Breast epithelium (tissue), 3 donors: ENCODE measurements around the gene NR1H2.

Experiments used
- CTCF ChIP-seq, 3 donors: fragments of 450-650 bp; IDR thresholded peaks; one replicate each; pipeline ENCODE4 v1.5.1; 2016 to 2017; ENCODE audit warnings: antibody characterized with exemption in 3 of 3, mild to moderate bottlenecking in 3 of 3, moderate library complexity in 3 of 3
- POLR2AphosphoS5 ChIP-seq, 3 donors: sonication (generic); formaldehyde crosslinking; IDR thresholded peaks; one replicate each; pipeline ENCODE4 v1.6.1; 2017; ENCODE audit warnings: antibody characterized with exemption in 3 of 3

GRCh38 chr19:50380137-50380536, 3.9 kb downstream of the NR1H2 start:
- no peak for TF ChIP-seq CTCF (IDR thresholded peaks at IDR 0.05)
- TF ChIP-seq POLR2AphosphoS5 (IDR thresholded peaks at IDR 0.05): no peak
